Peyer's patch (tissue), 4 donors: Measurements from ENCODE around the gene ARFIP2. TPM values are rescaled to one million over a fixed set of nuclear protein-coding genes. Genes with fewer than 3 reads are reported as not detected.

ENCODE experiments used
- DNase-seq, 3 donors: peaks; one replicate each; pipeline ENCODE4 v3.0.0-alpha.2; 2017 to 2019
- H3K27ac ChIP-seq, 4 donors: fragments of 200-600 bp; sonication (generic); one replicate each; pipeline ENCODE4 v1.5.1; 2016 to 2019
- H3K27me3 ChIP-seq, 2 donors: fragments of 200-600 bp; sonication (generic); one replicate each; pipeline ENCODE4 v1.5.1; 2019
- H3K36me3 ChIP-seq, 3 donors: fragments of 200-600 bp; sonication (generic); one replicate each; pipeline ENCODE4 v1.5.1; 2016 to 2019
- H3K4me1 ChIP-seq, 4 donors: fragments of 200-600 bp; sonication (generic); one replicate each; pipeline ENCODE4 v1.5.1; 2016 to 2019
- H3K4me3 ChIP-seq, 4 donors: fragments of 200-600 bp; sonication (generic); 1 replicate in 3 of 4; 2 replicates in 1 of 4; pipeline ENCODE4 v1.5.1; 2016 to 2019; ENCODE audit warnings: mild to moderate bottlenecking in 1 of 4
- H3K9me3 ChIP-seq, 4 donors: fragments of 200-600 bp; sonication (generic); one replicate each; pipeline ENCODE4 v1.5.1; 2016 to 2019; ENCODE audit warnings: mild to moderate bottlenecking in 1 of 4
- CTCF ChIP-seq, 6 experiments: fragments of 450-650 bp in 4 of 6; fragments of 200-600 bp in 2 of 6; sonication (generic) in 1 of 6; IDR thresholded peaks; one replicate each; pipeline ENCODE4 v1.5.1; 2017 to 2019; ENCODE audit warnings: antibody characterized with exemption in 6 of 6, mild to moderate bottlenecking in 3 of 6, moderate library complexity in 1 of 6
- POLR2A ChIP-seq, 2 donors: fragments of 450-650 bp; IDR thresholded peaks; one replicate each; pipeline ENCODE4 v1.5.1; 2017; ENCODE audit warnings: antibody characterized with exemption in 2 of 2, mild to moderate bottlenecking in 2 of 2, moderate library complexity in 2 of 2
- total RNA-seq, 4 donors: library from RNA; depleted of rRNA; stranded (reverse); fragments of >200 nt; gene quantifications; one replicate each; pipeline ENCODE4 v1.1.0, GENCODE V29; 2016

The ARFIP2 gene
- total RNA-seq, 4 donors from 2014 or later, result 104 to 140 (median 133) TPM

GRCh38 chr11:6474806-6475500 is 6.2 kb downstream of the ARFIP2 start:
- Histone ChIP-seq H3K9me3 (no peaks in the 10 kb centered on the region), H3K4me3 (peak overlapping the region in 1 of 4 donors; percentile 91), H3K27me3 (no peaks in the 10 kb centered on the region), H3K27ac (peak overlapping the region; percentile 81 to 99 (median 94)), H3K36me3 (peaks cover 0 to 33% (median 0%) of the 10 kb centered on the region in 3 donors), H3K4me1 (peaks cover 0 to 43% (median 8%) of the 10 kb centered on the region in 4 donors)
- no peak for TF ChIP-seq CTCF (IDR thresholded peaks at IDR 0.05)
- TF ChIP-seq POLR2A (IDR thresholded peaks at IDR 0.05), result no peak
- DNase-seq, result no peak

GRCh38 chr11:6474413-6474792 is 6.7 kb downstream of the ARFIP2 start:
- H3K4me3 ChIP-seq, result peak overlapping the region; percentile 74 to 95 (median 84)
- H3K27me3 ChIP-seq, result no peaks in the 10 kb centered on the region
- H3K4me1 ChIP-seq, result peaks cover 0 to 43% (median 9%) of the 10 kb centered on the region in 4 donors

DNA sequence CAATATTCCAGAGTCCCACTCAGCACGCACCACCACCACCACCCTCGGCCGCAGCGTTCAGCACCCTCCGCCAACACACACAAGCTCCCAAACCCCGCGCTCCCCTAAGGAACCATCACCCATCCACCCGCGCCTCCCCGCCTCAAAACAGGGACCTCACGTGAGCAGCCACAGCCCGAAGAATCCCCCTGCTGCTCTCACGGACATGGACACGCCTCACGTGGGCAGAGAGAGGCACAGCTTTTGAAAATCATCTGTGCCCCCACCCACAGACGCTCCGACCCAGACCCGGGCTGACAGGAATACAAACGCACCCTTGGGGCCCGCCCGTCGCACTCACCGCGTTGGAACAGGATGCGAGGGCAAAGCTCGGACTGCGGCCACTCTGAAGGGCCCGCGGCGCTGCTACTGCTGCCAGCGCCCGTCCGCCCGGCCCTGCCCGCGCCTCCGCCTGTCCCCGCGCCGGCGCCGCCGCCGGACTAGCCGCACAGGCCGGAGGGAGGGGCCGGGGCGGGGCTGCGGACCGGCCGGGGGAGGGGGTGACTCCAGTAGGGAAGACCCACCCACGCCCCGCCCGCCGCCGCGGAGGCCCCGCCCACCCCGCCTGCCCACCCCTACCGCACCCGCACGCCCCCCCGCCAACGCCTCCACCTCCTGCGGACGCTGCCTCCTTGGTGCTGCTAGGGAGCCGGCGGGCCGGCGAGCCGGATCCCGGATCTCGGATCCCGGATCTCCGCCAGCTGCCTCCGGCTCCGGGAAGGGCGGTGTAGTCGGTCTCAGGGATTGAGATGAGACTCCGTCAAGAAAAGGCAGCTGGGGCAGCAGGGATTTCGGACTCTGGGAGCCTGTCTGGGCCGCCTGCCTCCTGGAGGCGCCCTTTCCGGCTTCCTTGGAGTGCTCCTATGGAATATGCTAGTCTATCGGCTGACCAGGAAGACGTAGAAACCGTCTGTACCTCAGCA is 7.4 kb downstream of the ARFIP2 start, which contains the start of gene TRIM3:
Gene TRIM3, minus strand, starts transcription at position 491 of the 962 bp plus-strand sequence. CDS start 8,246 bp downstream, outside the sequence.
- peaks cover 0 to 24% (median 0%) of the 10 kb centered on the region in 3 donors for H3K36me3 ChIP-seq
- H3K27ac ChIP-seq, result peak within 1 kb of the TSS; percentile 81 to 99 (median 94)
- peaks cover 0 to 49% (median 9%) of the 10 kb centered on the region in 4 donors for H3K4me1 ChIP-seq
- TF ChIP-seq CTCF (IDR thresholded peaks at IDR 0.05), result peak in 3 of 6 experiments; percentile 18 to 30 (median 21)
- peak; percentile 78 to 89 for TF ChIP-seq POLR2A (IDR thresholded peaks at IDR 0.05)
- peak; percentile 91 to 98 (median 97) for DNase-seq
- H3K27me3 ChIP-seq, result no peaks in the 10 kb centered on the region
- H3K4me3 ChIP-seq, result peak within 1 kb of the TSS; percentile 74 to 95 (median 84)
- H3K9me3 ChIP-seq, result no peaks in the 10 kb centered on the region

More at GRCh38 chr11:6474413-6474792, 6.7 kb downstream of the ARFIP2 start:
- TF ChIP-seq CTCF (IDR thresholded peaks at IDR 0.05), result no peak
- no peak for TF ChIP-seq POLR2A (IDR thresholded peaks at IDR 0.05)
- Histone ChIP-seq H3K9me3 (no peaks in the 10 kb centered on the region), H3K36me3 (peaks cover 0 to 31% (median 0%) of the 10 kb centered on the region in 3 donors), H3K27ac (peak overlapping the region; percentile 81 to 99 (median 94))
- no peak for DNase-seq

DNA sequence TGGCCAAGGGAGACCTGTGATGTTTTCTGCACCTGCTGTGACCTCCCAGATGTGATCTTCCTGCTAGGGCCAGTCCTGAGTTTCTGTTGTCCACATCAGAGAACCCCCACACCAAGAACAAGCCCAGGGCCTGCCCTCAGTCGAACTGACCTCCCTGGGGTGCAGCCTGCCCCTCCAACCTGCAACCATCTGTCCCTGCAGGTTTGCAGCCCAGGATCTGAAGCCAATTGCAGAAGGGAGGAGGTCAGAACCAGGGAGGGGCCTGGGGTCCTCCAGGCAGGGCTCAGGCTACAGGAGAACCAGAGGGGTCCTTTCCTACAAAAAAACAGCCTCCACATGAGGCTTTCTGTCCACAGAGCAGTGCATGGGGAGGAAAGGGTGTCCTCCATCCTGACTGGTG is 8.2 kb downstream of the ARFIP2 start:
- no peak for DNase-seq
- H3K4me1 ChIP-seq, result peaks cover 0 to 53% (median 9%) of the 10 kb centered on the region in 4 donors
- H3K4me3 ChIP-seq, result peak overlapping the region; percentile 74 to 95 (median 84)
- H3K27ac ChIP-seq, result peak overlapping the region; percentile 81 to 99 (median 94)
- no peak for TF ChIP-seq CTCF (IDR thresholded peaks at IDR 0.05)
- TF ChIP-seq POLR2A (IDR thresholded peaks at IDR 0.05), result no peak
- peaks cover 0 to 16% (median 0%) of the 10 kb centered on the region in 3 donors for H3K36me3 ChIP-seq
- H3K9me3 ChIP-seq, result no peaks in the 10 kb centered on the region
- no peaks in the 10 kb centered on the region for H3K27me3 ChIP-seq

GRCh38 chr11:6469599-6469998 is 11.5 kb downstream of the ARFIP2 start:
- peak overlapping the region in 3 of 4 donors; percentile 50 to 88 (median 83) for H3K27ac ChIP-seq

More at GRCh38 chr11:6469599-6469998, 11.5 kb downstream of the ARFIP2 start:
- H3K36me3 ChIP-seq, result peaks cover 0 to 12% (median 0%) of the 10 kb centered on the region in 3 donors
- H3K4me3 ChIP-seq, result peak overlapping the region in 2 of 4 donors; percentile 3 to 20
- DNase-seq, result peak in 1 of 3 donors; percentile 60
- no peaks in the 10 kb centered on the region for H3K9me3 ChIP-seq
- peaks cover 0 to 47% (median 7%) of the 10 kb centered on the region in 4 donors for H3K4me1 ChIP-seq
- H3K27me3 ChIP-seq, result no peaks in the 10 kb centered on the region
- no peak for TF ChIP-seq CTCF (IDR thresholded peaks at IDR 0.05)
- no peak for TF ChIP-seq POLR2A (IDR thresholded peaks at IDR 0.05)
